Measurements from ENCODE around the gene RPS27.
"Not testable (repeated sequence)": the region's sequence is repeated elsewhere in the genome, so short reads cannot be mapped to it uniquely, and the experiment has no call there.

The RPS27 gene

GRCh38 chr1:153960206-153960605, 30.4 kb upstream of the RPS27 start:
- no peak for DNase-seq (ENCODE audit: low read depth in 3 of 3, low spot score in 1 of 3)

GRCh38 chr1:153961421-153961820, 29.1 kb upstream of the RPS27 start:
- no peak for DNase-seq (ENCODE audit: low read depth in 3 of 3, low spot score in 1 of 3)

GRCh38 chr1:153962088-153963029, 28.2 kb upstream of the RPS27 start:
- DNase-seq (ENCODE audit: low read depth in 3 of 3, low spot score in 1 of 3), result no peak

- peak; percentile 82 to 89 (median 85) for DNase-seq (ENCODE audit: low read depth in 3 of 3, low spot score in 1 of 3)
Measured at GRCh38 chr1:153963030-153963849, 27.3 kb upstream of the RPS27 start, which contains the start of gene SLC39A1. Gene SLC39A1 (minus strand): TSS chr1:153963537. CDS start chr1:153962715, 822 bp downstream.

GRCh38 chr1:153963850-153964331, 26.7 kb upstream of the RPS27 start:
- no peak for DNase-seq (ENCODE audit: low read depth in 3 of 3, low spot score in 1 of 3)

- peak; percentile 58 to 65 (median 63) for DNase-seq (ENCODE audit: low read depth in 3 of 3, low spot score in 1 of 3)
Measured at GRCh38 chr1:153967107-153967999, 23.2 kb upstream of the RPS27 start, which contains the start of gene CREB3L4. Gene CREB3L4 (plus strand): TSS chr1:153967902. CDS start chr1:153968526, 624 bp downstream.

- DNase-seq (ENCODE audit: low read depth in 3 of 3, low spot score in 1 of 3), result no peak
Measured at GRCh38 chr1:153968000-153968363, 22.6 kb upstream of the RPS27 start.

GRCh38 chr1:153968408-153968807, 22.2 kb upstream of the RPS27 start:
- DNase-seq (ENCODE audit: low read depth in 3 of 3, low spot score in 1 of 3), result no peak

GRCh38 chr1:153968972-153969371, 21.6 kb upstream of the RPS27 start:
- DNase-seq (ENCODE audit: low read depth in 3 of 3, low spot score in 1 of 3), result no peak

- DNase-seq (ENCODE audit: low read depth in 3 of 3, low spot score in 1 of 3), result no peak
Measured at GRCh38 chr1:153970346-153970745, 20.2 kb upstream of the RPS27 start.

GRCh38 chr1:153973071-153973470, 17.5 kb upstream of the RPS27 start:
- no peak for DNase-seq (ENCODE audit: low read depth in 3 of 3, low spot score in 1 of 3)

GRCh38 chr1:153973525-153973924, 17.0 kb upstream of the RPS27 start:
- no peak for DNase-seq (ENCODE audit: low read depth in 3 of 3, low spot score in 1 of 3)

- no peak for DNase-seq (ENCODE audit: low read depth in 3 of 3, low spot score in 1 of 3)
Measured at GRCh38 chr1:153976819-153977249, 13.7 kb upstream of the RPS27 start.

- DNase-seq (ENCODE audit: low read depth in 3 of 3, low spot score in 1 of 3), result peak; percentile 55 to 70 (median 61)
Measured at GRCh38 chr1:153977250-153978240, 13.0 kb upstream of the RPS27 start, which contains the start of gene JTB. Gene JTB (minus strand): TSS chr1:153977674. CDS start chr1:153977252, 422 bp downstream.

- no peak for DNase-seq (ENCODE audit: low read depth in 3 of 3, low spot score in 1 of 3)
Measured at GRCh38 chr1:153978274-153978909, 12.2 kb upstream of the RPS27 start.

- DNase-seq (ENCODE audit: low read depth in 3 of 3, low spot score in 1 of 3), result not testable (repeated sequence)
Measured at GRCh38 chr1:153979091-153979490, 11.5 kb upstream of the RPS27 start.

- DNase-seq (ENCODE audit: low read depth in 3 of 3, low spot score in 1 of 3), result not testable (repeated sequence)
Measured at GRCh38 chr1:153981735-153982134, 8.8 kb upstream of the RPS27 start.

GRCh38 chr1:153984123-153984894, 6.3 kb upstream of the RPS27 start:
- no peak for DNase-seq (ENCODE audit: low read depth in 3 of 3, low spot score in 1 of 3)
